GM12872 (cell line): ENCODE measurements around the gene CLDN15.

Source experiments
- TF ChIP-seq, protein P1 (sequence below): IDR thresholded peaks from 3 replicates; pipeline ENCODE4 v1.5.1; 2011; ENCODE audit warnings: low read depth, mild to moderate bottlenecking, low read length, moderate library complexity; ENCODE audit not compliant: insufficient read depth

Gene CLDN15

DNA sequence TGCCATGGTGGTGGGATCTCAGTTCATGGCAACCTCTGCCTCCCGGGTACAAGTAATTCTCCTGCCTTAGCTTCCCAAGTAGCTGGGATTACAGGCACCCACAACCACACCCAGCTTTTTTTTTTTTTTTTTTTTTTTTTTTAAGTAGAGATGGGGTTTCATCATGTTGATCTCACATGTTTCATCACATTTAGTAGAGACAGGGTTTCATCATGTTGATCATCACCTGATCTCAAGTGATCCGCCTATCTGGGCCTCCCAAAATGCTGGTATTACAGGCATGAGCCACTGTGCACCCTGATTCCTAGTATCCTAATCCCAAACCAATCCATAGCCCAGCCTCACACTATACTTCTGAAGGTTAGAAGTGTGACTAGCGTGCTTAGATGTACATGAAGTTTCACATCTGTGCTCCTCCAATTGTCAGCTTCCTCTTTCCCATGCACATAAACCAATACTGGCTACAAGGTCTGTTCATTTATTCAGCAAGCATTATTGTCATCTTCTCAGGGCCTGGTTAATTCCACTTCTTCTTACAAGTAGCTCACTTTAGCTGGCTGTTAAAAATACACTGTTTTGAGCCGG lies 50.7 kb downstream of the CLDN15 start:
- TF ChIP-seq, protein P1, sequence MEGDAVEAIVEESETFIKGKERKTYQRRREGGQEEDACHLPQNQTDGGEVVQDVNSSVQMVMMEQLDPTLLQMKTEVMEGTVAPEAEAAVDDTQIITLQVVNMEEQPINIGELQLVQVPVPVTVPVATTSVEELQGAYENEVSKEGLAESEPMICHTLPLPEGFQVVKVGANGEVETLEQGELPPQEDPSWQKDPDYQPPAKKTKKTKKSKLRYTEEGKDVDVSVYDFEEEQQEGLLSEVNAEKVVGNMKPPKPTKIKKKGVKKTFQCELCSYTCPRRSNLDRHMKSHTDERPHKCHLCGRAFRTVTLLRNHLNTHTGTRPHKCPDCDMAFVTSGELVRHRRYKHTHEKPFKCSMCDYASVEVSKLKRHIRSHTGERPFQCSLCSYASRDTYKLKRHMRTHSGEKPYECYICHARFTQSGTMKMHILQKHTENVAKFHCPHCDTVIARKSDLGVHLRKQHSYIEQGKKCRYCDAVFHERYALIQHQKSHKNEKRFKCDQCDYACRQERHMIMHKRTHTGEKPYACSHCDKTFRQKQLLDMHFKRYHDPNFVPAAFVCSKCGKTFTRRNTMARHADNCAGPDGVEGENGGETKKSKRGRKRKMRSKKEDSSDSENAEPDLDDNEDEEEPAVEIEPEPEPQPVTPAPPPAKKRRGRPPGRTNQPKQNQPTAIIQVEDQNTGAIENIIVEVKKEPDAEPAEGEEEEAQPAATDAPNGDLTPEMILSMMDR: no peak

DNA sequence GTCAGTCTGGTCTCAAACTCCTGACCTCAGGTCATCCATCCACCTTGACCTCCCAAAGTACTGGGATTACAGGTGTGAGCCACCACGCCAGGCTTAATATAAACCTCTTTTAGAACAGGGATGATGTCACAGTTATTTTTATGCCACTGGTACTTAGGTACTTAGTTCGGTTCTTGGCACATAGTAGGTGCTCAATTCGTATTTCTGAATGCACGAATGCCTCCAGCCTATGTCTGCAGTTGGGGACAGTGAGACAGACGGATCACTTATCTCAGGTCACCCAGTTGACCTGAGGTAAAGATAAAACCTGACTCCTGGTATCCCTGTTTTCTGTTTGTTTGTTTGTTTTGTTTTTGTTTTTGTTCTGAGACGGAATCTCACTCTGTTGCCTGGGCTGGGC lies 51.4 kb downstream of the CLDN15 start:
- TF ChIP-seq, protein P1: no peak

DNA sequence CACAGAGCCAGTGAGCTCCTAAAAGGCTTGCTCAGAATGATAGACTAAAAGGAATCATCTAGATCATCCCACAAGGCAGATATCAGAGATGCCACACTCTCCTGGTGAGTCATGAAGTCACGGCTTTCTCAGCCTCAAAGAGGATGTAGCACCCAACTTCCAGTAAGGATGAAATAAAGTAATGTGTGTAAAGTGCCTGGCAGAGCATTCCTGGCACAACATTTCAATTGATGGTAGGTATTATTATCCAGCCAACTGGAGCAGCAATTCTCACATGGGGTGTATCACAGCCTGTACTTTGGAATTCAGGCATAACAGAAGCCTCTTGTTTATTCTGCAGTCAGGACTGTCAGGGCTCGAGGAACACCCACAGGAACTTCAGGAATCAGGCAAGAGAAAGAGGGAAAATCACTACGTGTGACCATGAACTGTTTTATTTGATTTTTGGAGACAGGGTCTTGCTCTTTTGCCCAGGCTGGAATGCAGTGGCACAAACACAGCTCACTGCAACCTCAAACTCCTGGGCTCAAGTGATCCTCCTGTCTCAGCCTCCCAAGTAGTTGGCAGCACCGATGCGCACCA lies 52.3 kb downstream of the CLDN15 start:
- TF ChIP-seq, protein P1: no peak
